H9 (cell line): Measurements from ENCODE around the gene GAS2L2. TPM values are rescaled to one million over a fixed set of nuclear protein-coding genes. Genes with fewer than 3 reads are reported as not detected.

Source experiments
- DNase-seq: peaks from one replicate; pipeline ENCODE4 v3.0.0-alpha.2; 2017
- H2AFZ ChIP-seq: one replicate; pipeline ENCODE4 v1.6.1; 2013; ENCODE audit warnings: mild to moderate bottlenecking, low read length, control low read depth, moderate library complexity
- H2AK5ac ChIP-seq: 2 replicates; pipeline ENCODE4 v1.6.1; 2013; ENCODE audit warnings: low read length, control low read depth, mixed read lengths; ENCODE audit not compliant: insufficient read length
- H2BK120ac ChIP-seq: one replicate; pipeline ENCODE4 v1.6.1; 2013; ENCODE audit warnings: low read depth, mild to moderate bottlenecking, low read length, control low read depth, inconsistent platforms; ENCODE audit not compliant: poor library complexity, severe bottlenecking
- H2BK12ac ChIP-seq: 2 replicates; pipeline ENCODE4 v1.6.1; 2013; ENCODE audit warnings: low read length, control low read depth, mixed read lengths, low read depth; ENCODE audit not compliant: insufficient read length
- H2BK15ac ChIP-seq: 2 replicates; pipeline ENCODE4 v1.6.1; 2013; ENCODE audit warnings: low read depth, low read length, control low read depth
- H2BK20ac ChIP-seq: one replicate; pipeline ENCODE4 v1.6.1; 2013; ENCODE audit warnings: low read depth, mild to moderate bottlenecking, low read length, control low read depth, inconsistent platforms; ENCODE audit not compliant: poor library complexity, severe bottlenecking
- H2BK5ac ChIP-seq: 2 replicates; pipeline ENCODE4 v1.6.1; 2013; ENCODE audit warnings: low read length, control low read depth, mixed read lengths; ENCODE audit not compliant: insufficient read length
- H3K14ac ChIP-seq: 2 replicates; pipeline ENCODE4 v1.6.1; 2013; ENCODE audit warnings: low read length, control low read depth; ENCODE audit not compliant: insufficient read depth
- H3K18ac ChIP-seq: 2 replicates; pipeline ENCODE4 v1.6.1; 2013; ENCODE audit warnings: low read depth, mild to moderate bottlenecking, mixed read lengths, low read length, control low read depth; ENCODE audit not compliant: insufficient read length
- H3K23ac ChIP-seq: 2 replicates; pipeline ENCODE4 v1.6.1; 2013; ENCODE audit warnings: low read length, control low read depth, mixed read lengths, low read depth; ENCODE audit not compliant: insufficient read length
- H3K23me2 ChIP-seq: 2 replicates; pipeline ENCODE4 v1.6.1; 2013; ENCODE audit warnings: low read depth, mild to moderate bottlenecking, mixed read lengths, low read length, control low read depth; ENCODE audit not compliant: insufficient read length, poor library complexity, severe bottlenecking
- H3K27ac ChIP-seq: 2 replicates; pipeline ENCODE4 v1.5.1; 2013; ENCODE audit warnings: low read length, control low read depth, mixed read lengths, low read depth; ENCODE audit not compliant: insufficient read length
- H3K27me3 ChIP-seq: 2 replicates; pipeline ENCODE4 v1.6.1; 2013; ENCODE audit warnings: low read length, control low read depth, inconsistent platforms; ENCODE audit not compliant: insufficient read depth
- H3K4ac ChIP-seq: 2 replicates; pipeline ENCODE4 v1.6.1; 2013; ENCODE audit warnings: low read depth, mild to moderate bottlenecking, control low read depth, inconsistent platforms, low read length, moderate library complexity
- H3K4me1 ChIP-seq: 2 replicates; pipeline ENCODE4 v1.6.1; 2013; ENCODE audit warnings: low read length, control low read depth, inconsistent platforms; ENCODE audit not compliant: insufficient read depth
- H3K4me2 ChIP-seq: 2 replicates; pipeline ENCODE4 v1.6.1; 2013; ENCODE audit warnings: low read length, control low read depth, mixed read lengths; ENCODE audit not compliant: insufficient read length, insufficient read depth
- H3K56ac ChIP-seq: 2 replicates; pipeline ENCODE4 v1.6.1; 2013; ENCODE audit warnings: low read depth, mild to moderate bottlenecking, mixed read lengths, low read length, control low read depth; ENCODE audit not compliant: insufficient read length
- H3K79me1 ChIP-seq: 2 replicates; pipeline ENCODE4 v1.6.1; 2013; ENCODE audit warnings: low read depth, mild to moderate bottlenecking, moderate library complexity, low read length, control low read depth, inconsistent platforms; ENCODE audit not compliant: insufficient read depth, poor library complexity, severe bottlenecking
- H3K79me2 ChIP-seq: 2 replicates; pipeline ENCODE4 v1.6.1; 2013; ENCODE audit warnings: low read length, control low read depth, inconsistent platforms; ENCODE audit not compliant: insufficient read depth
- H3K9ac ChIP-seq: 2 replicates; pipeline ENCODE4 v1.6.1; 2013; ENCODE audit warnings: low read length, control low read depth, mixed read lengths; ENCODE audit not compliant: insufficient read length; ENCODE audit errors: extremely low read depth
- H3K9me3 ChIP-seq: one replicate; pipeline ENCODE4 v1.6.1; 2013; ENCODE audit warnings: low read depth, low read length, inconsistent platforms; ENCODE audit not compliant: control insufficient read depth
- H3T11ph ChIP-seq: one replicate; pipeline ENCODE4 v1.6.1; 2013; ENCODE audit warnings: mild to moderate bottlenecking, low read length, control low read depth, inconsistent platforms
- H4K20me1 ChIP-seq: one replicate; pipeline ENCODE4 v1.6.1; 2013; ENCODE audit not compliant: control insufficient read depth, insufficient read length, insufficient read depth
- H4K5ac ChIP-seq: 2 replicates; pipeline ENCODE4 v1.6.1; 2013; ENCODE audit warnings: low read depth, mild to moderate bottlenecking, mixed read lengths, low read length, control low read depth; ENCODE audit not compliant: insufficient read length
- H4K8ac ChIP-seq: replicated peaks from 2 replicates; pipeline ENCODE4 v1.6.1; 2013; ENCODE audit warnings: low read length, control low read depth, mixed read lengths, low read depth; ENCODE audit not compliant: insufficient read length
- H4K91ac ChIP-seq: 2 replicates; pipeline ENCODE4 v1.6.1; 2013; ENCODE audit warnings: low read depth, mild to moderate bottlenecking, moderate library complexity, mixed read lengths, low read length, control low read depth; ENCODE audit not compliant: insufficient read length
- H3K27ac Mint-ChIP-seq, 3 experiments: 2 replicates in 2 of 3; 3 replicates in 1 of 3; pipeline ENCODE4 v1.8.0; 2020 to 2021; ENCODE audit warnings: mixed read lengths in 3 of 3, mild to moderate bottlenecking in 1 of 3, moderate library complexity in 1 of 3
- H3K27me3 Mint-ChIP-seq: 2 replicates; pipeline ENCODE4 v1.8.0; 2021; ENCODE audit warnings: low read depth, mild to moderate bottlenecking, moderate library complexity, mixed read lengths
- H3K36me3 Mint-ChIP-seq, 3 experiments: 2 replicates in 2 of 3; 3 replicates in 1 of 3; pipeline ENCODE4 v1.8.0; 2020 to 2021; ENCODE audit warnings: low read depth in 3 of 3, mixed read lengths in 3 of 3; ENCODE audit not compliant: insufficient read depth in 1 of 3
- H3K4me1 Mint-ChIP-seq, 2 experiments: 2 replicates each; pipeline ENCODE4 v1.8.0; 2020; ENCODE audit warnings: mixed read lengths in 2 of 2
- H3K4me3 Mint-ChIP-seq, 2 experiments: 2 replicates in 1 of 2; 3 replicates in 1 of 2; pipeline ENCODE4 v1.8.0; 2020 to 2021; ENCODE audit warnings: mild to moderate bottlenecking in 2 of 2, mixed read lengths in 2 of 2, moderate library complexity in 1 of 2
- H3K9me3 Mint-ChIP-seq, 2 experiments: 2 replicates in 1 of 2; 3 replicates in 1 of 2; pipeline ENCODE4 v1.8.0; 2020; ENCODE audit warnings: mild to moderate bottlenecking in 2 of 2, mixed read lengths in 2 of 2, moderate library complexity in 1 of 2
- WGBS: extraction: QIAGEN DNeasy Blood & Tissue Kit; methylation state at CpG from one replicate; pipeline ENCODE4 v1.1.7; 2013; ENCODE audit warnings: missing lambda C conversion rate, low lambda C conversion rate, mixed read lengths; ENCODE audit not compliant: insufficient read length; ENCODE audit errors: extremely low coverage; 5-methylcytosine and 5-hydroxymethylcytosine counted together
- total RNA-seq: library from RNA; stranded (reverse); gene quantifications from 2 replicates; pipeline ENCODE4 v1.2.1, GENCODE V29; 2021
- TF ChIP-seq, protein P1 (sequence below): fragments of 200-600 bp; sonication (generic); conservative IDR thresholded peaks from 3 replicates; pipeline ENCODE4 v1.8.0; 2021; ENCODE audit warnings: antibody characterized with exemption, mild to moderate bottlenecking

The GAS2L2 gene
- total RNA-seq, 1 experiment from 2014 or later, result not detected

DNA sequence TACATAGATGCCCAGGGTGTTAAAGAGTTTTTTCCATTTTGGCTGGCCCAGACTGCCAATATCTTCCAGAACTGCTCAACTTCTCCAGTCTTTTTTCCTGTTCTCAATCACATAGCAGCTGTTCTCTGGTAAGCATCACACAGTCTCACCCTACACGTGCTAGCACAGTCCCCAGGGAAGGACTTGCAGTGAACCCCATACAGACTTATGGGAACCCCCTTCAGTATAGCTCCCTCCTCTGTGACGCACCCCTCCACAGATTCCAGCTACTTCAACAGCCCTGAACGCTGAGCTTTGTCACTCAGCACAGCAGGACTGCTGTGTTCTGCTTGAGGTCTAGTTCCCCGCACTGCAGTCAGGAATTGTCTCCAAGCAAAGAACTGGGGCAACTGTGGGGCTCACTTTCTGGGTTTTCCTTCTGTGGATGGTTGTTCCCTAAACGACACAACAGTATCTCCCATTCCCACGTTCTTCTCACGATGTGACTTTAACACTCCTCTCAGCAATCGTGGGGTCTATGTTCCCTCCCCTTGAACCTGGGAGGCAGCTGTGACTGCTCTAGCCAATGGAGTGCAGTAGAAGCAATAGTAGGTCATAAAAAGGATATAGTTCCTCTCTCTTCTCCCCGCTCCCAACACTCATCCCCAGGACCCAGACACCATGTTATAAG lies 38.8 kb upstream of the GAS2L2 start:
- H3T11ph ChIP-seq, result no peak overlapping the region
- no peak for DNase-seq
- H3K36me3 Mint-ChIP-seq, result no peaks in the 10 kb centered on the region
- WGBS, result no CpG with 5 or more reads among the region's 9 CpGs
- H4K91ac ChIP-seq, result no peak overlapping the region
- no peak overlapping the region for H2BK15ac ChIP-seq
- TF ChIP-seq, protein P1, sequence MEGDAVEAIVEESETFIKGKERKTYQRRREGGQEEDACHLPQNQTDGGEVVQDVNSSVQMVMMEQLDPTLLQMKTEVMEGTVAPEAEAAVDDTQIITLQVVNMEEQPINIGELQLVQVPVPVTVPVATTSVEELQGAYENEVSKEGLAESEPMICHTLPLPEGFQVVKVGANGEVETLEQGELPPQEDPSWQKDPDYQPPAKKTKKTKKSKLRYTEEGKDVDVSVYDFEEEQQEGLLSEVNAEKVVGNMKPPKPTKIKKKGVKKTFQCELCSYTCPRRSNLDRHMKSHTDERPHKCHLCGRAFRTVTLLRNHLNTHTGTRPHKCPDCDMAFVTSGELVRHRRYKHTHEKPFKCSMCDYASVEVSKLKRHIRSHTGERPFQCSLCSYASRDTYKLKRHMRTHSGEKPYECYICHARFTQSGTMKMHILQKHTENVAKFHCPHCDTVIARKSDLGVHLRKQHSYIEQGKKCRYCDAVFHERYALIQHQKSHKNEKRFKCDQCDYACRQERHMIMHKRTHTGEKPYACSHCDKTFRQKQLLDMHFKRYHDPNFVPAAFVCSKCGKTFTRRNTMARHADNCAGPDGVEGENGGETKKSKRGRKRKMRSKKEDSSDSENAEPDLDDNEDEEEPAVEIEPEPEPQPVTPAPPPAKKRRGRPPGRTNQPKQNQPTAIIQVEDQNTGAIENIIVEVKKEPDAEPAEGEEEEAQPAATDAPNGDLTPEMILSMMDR, result no peak
- no peak overlapping the region for H2BK12ac ChIP-seq
- H3K79me2 ChIP-seq, result no peaks in the 10 kb centered on the region
- H3K9me3 ChIP-seq, result no peaks in the 10 kb centered on the region
- H3K23ac ChIP-seq, result no peak overlapping the region
- H3K23me2 ChIP-seq, result peaks cover 6% of the 10 kb centered on the region
- no peak overlapping the region for H3K27ac ChIP-seq
- no peak overlapping the region for H3K18ac ChIP-seq
- no peak overlapping the region for H2BK5ac ChIP-seq
- peaks cover 28% of the 10 kb centered on the region for H3K27me3 ChIP-seq
- H3K14ac ChIP-seq, result no peak overlapping the region
- no peak overlapping the region for H2BK120ac ChIP-seq
- H2AFZ ChIP-seq, result no peak overlapping the region
- 0 out of 2 replicates have a peak, but pooled peaks cover 2% of the 10 kb centered on the region for H3K4me1 ChIP-seq
- no peak overlapping the region for H3K9ac ChIP-seq
- no peaks in the 10 kb centered on the region for H3K9me3 Mint-ChIP-seq
- no peak overlapping the region for H3K27ac Mint-ChIP-seq
- peaks cover 6 to 23% of the 10 kb centered on the region in 2 experiments for H3K4me1 Mint-ChIP-seq
- H4K5ac ChIP-seq, result no peak overlapping the region
- no peak overlapping the region for H3K4ac ChIP-seq
- H4K20me1 ChIP-seq, result no peaks in the 10 kb centered on the region
- H2AK5ac ChIP-seq, result no peak overlapping the region
- H3K56ac ChIP-seq, result no peak overlapping the region
- no peak overlapping the region for H4K8ac ChIP-seq
- no peak overlapping the region for H2BK20ac ChIP-seq
- no peaks in the 10 kb centered on the region for H3K79me1 ChIP-seq
- H3K27me3 Mint-ChIP-seq, result peaks cover 91% of the 10 kb centered on the region
- H3K4me3 Mint-ChIP-seq, result no peak overlapping the region; a peak in 1 of 5 replicates
- no peak overlapping the region for H3K4me2 ChIP-seq
